BJ (cell line): ENCODE measurements around the gene LIN7B. TPM values are rescaled to one million over a fixed set of nuclear protein-coding genes. Genes with fewer than 3 reads are reported as not detected.
"Not testable (repeated sequence)": the region's sequence is repeated elsewhere in the genome, so short reads cannot be mapped to it uniquely, and the experiment has no call there.

Experiments
- CTCF ChIA-PET: fragments of 350-600 bp; formaldehyde crosslinking; extraction: SDS; loops from one replicate; lab custom pipeline; 2021; ENCODE audit warnings: antibody characterized with exemption, inconsistent platforms; lab: Yijun Ruan, JAX
- POLR2A ChIA-PET: fragments of 300-600 bp; sonication (Branson Sonifier 250); formaldehyde crosslinking; extraction: SDS; loops from one replicate; lab custom pipeline; 2021; ENCODE audit warnings: antibody characterized with exemption; lab: Charles Lee
- DNase-seq: peaks from one replicate; pipeline ENCODE4 v3.0.0-alpha.2; 2011; ENCODE audit warnings: low read depth
- H3K27me3 ChIP-seq: 2 replicates; pipeline ENCODE4 v1.6.0; 2011; ENCODE audit warnings: low read length; ENCODE audit not compliant: control insufficient read depth, insufficient read depth
- H3K36me3 ChIP-seq: 2 replicates; pipeline ENCODE4 v1.5.1; 2011; ENCODE audit warnings: low read length; ENCODE audit not compliant: control insufficient read depth, insufficient read depth
- H3K4me3 ChIP-seq: 2 replicates; pipeline ENCODE4 v1.5.1; 2011; ENCODE audit warnings: low read depth, mild to moderate bottlenecking, control low read depth, low read length
- polyA plus RNA-seq: library from polyadenylated mRNA; depleted of rRNA; stranded (reverse); fragments of >200 nt; gene quantifications from 2 replicates; pipeline ENCODE4 v1.2.3, GENCODE V29; 2011
- TF ChIP-seq, protein P1 (sequence below): IDR thresholded peaks from 2 replicates; pipeline ENCODE4 v1.5.1; 2011; ENCODE audit warnings: low read depth, mild to moderate bottlenecking, control low read depth, inconsistent platforms, low read length, moderate library complexity; ENCODE audit not compliant: insufficient read depth

LIN7B gene
- polyA plus RNA-seq, 1 experiment: 9.4 TPM

DNA sequence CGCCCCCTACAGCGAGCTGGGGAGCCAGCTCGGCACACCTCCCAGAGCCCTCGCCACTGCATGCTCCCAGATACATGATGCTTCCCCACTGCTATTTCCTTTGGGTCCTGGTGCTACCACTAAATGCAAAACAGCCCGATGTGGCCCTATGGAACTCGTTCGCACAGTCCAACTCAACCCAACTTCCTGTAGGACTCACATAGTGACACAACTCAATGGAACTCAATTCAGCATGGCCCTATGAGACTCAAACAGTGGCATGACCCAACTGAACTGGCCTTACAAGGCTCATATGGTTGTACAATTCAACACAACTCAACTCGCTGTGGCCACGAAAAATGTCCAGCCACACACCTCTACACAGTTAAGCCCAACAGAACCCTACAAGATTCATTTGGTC is 45.1 kb upstream of the LIN7B start:
- Histone ChIP-seq H3K27me3 (peaks cover 28% of the 10 kb centered on the region), H3K36me3 (no peaks in the 10 kb centered on the region), H3K4me3 (no peak overlapping the region)
- ChIA-PET CTCF (interaction anchor here (0.8 to 1.7 kb wide), 3 partner anchors 69 to 156 kb away, joined by 3 to 5 read pairs (median 3); no protein-coding TSS in a partner anchor), POLR2A (no interaction called here)
- TF ChIP-seq, protein P1, sequence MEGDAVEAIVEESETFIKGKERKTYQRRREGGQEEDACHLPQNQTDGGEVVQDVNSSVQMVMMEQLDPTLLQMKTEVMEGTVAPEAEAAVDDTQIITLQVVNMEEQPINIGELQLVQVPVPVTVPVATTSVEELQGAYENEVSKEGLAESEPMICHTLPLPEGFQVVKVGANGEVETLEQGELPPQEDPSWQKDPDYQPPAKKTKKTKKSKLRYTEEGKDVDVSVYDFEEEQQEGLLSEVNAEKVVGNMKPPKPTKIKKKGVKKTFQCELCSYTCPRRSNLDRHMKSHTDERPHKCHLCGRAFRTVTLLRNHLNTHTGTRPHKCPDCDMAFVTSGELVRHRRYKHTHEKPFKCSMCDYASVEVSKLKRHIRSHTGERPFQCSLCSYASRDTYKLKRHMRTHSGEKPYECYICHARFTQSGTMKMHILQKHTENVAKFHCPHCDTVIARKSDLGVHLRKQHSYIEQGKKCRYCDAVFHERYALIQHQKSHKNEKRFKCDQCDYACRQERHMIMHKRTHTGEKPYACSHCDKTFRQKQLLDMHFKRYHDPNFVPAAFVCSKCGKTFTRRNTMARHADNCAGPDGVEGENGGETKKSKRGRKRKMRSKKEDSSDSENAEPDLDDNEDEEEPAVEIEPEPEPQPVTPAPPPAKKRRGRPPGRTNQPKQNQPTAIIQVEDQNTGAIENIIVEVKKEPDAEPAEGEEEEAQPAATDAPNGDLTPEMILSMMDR: no peak
- no peak for DNase-seq

DNA sequence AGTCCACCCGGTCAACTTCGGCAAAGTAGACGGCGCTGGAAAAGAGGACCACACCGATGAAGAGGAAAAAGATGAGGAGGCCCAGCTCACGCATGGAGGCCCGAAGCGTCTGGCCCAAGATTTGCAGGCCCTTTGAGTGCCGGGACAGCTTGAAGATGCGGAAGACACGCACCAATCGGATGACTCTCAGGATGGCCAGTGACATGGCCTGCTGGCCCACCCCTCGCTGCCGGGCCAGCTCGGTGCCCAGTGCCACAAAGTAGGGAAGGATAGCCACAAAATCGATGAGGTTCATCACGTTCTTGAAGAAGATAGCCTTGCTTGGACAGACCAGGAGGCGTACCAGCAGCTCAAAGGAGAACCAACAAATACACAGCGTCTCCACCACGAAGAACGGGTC is 43.8 kb upstream of the LIN7B start:
- CTCF ChIA-PET: interaction anchor here (0.8 to 1.8 kb wide), 4 partner anchors 14 to 143 kb away, joined by 3 to 4 read pairs (median 3); no protein-coding TSS in a partner anchor
- POLR2A ChIA-PET: no interaction called here
- Histone ChIP-seq H3K4me3 (no peak overlapping the region), H3K36me3 (no peaks in the 10 kb centered on the region), H3K27me3 (peaks cover 25% of the 10 kb centered on the region)
- TF ChIP-seq, protein P1: no peak
- DNase-seq: no peak

DNA sequence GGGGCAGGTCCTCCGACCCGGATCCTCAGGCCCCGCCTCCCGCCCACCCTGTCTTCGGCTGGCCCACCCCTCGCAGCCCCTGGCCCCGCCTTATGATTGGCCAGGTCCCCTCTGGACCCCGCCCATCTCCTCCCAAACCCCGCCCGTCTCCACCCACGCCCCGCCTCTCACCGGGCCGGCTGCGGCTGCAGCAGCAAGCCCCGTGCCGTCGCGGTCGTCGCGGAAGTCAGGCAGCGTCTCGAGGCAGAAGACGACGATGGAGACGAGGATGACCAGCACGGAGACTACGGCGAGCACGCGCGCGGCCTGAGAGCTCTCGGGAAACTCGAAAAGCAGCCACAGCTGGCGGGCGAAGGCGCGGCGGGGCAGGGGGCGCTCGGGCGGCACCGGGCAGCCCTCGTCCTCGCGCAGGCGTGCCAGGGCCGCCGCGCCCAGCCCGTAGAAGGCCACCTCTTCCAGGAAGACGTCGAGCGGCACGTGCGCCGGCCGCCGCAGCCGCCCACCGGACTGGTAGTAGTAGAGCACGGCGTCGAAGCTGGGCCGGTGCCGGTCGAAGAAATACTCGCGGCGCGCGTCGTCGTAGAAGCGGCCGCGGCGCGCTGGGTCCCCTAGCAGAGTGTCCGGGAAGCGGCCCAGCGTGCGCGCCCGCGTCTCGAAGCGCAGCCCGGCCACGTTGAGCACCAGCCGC is 42.2 kb upstream of the LIN7B start:
- Histone ChIP-seq H3K4me3 (no peak overlapping the region), H3K36me3 (no peaks in the 10 kb centered on the region), H3K27me3 (peaks cover 12% of the 10 kb centered on the region)
- ChIA-PET CTCF (interaction anchor here (1.8 kb wide), 1 partner anchor 127 kb away, joined by 4 read pairs; no protein-coding TSS in a partner anchor), POLR2A (no interaction called here)
- no peak for DNase-seq
- TF ChIP-seq, protein P1: no peak

DNA sequence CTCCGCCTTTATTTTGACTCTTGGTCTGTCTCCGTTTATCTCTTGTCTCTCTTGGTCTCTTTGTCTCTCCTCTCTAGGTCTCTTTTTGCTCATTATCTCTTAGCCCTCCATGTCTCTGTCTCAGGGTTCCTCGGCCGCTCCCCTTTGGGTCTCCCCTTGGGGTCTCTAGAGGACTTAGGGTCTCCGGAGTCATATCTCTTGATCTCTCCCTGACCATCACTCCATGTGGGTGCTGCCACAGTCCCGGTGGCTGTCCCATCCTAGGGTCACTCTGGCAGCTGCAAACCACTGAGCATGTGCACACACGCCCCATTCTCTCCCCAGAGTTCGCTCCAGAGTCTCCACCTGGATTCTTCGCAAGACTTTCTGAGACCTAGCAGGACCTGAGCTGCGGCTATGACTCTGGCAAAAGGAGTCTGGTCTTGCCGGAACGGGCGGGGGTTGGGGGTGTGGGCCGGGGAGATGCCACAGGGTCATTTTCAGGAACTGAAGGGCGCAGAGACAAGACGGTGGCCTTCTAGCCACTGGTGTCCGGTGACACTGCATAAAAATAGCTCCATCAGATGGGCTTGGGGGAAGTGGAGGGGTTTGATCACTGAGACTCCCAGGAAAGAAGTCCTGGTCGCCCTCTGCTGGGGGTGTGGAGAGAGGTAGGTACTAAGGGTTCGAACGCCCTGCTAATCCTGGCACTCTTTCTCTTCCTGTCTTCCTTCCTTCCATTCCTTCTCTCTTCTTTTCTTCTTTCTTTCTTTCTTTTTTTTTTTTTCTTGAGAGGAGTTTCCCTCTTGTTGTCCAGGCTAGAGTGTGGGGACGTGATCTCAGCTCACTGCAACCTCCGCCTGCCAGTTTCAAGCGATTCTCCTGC is 40.4 kb upstream of the LIN7B start:
- Histone ChIP-seq H3K27me3 (peaks cover 12% of the 10 kb centered on the region), H3K4me3 (no peak overlapping the region), H3K36me3 (no peaks in the 10 kb centered on the region)
- TF ChIP-seq, protein P1: peak; percentile 34
- CTCF ChIA-PET: interaction anchor here (0.6 to 2.5 kb wide), 9 partner anchors 9 to 227 kb away, joined by 3 to 13 read pairs (median 4); partner anchors contain the start of gene RUVBL2
- POLR2A ChIA-PET: no interaction called here
- no peak for DNase-seq

DNA sequence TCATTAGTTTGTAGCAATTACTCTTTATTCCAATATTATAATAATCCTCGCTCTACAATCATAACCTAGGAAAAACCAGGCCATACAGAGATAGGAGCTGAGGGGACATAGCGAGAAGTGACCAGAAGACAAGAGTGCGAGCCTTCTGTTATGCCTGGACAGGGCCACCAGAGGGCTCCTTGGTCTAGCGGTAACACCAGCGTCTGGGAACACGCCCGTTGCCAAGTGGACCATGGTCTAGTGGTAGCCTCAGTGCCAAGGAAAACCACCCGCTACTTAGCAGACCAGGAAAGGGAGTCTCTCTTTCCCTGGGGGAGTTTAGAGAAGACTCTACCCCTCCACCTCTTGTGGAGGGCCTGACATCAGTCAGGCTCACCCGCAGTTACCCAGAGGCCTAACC is 39.3 kb upstream of the LIN7B start:
- H3K36me3 ChIP-seq, POLR2A ChIA-PET, DNase-seq, H3K4me3 ChIP-seq: not testable (repeated sequence)
- peaks cover 12% of the 10 kb centered on the region for H3K27me3 ChIP-seq
- TF ChIP-seq, protein P1: peak; percentile 67
- CTCF ChIA-PET: interaction anchor here (0.6 to 2.5 kb wide), 10 partner anchors 9 to 226 kb away, joined by 3 to 13 read pairs (median 4); partner anchors contain the start of gene CGB7
